K562 (cell line): ENCODE measurements around the gene ALDH5A1. TPM values are rescaled to one million over a fixed set of nuclear protein-coding genes. Genes with fewer than 3 reads are reported as not detected.

ENCODE experiments used
- CBFA2T2 ChIP-seq: fragments of 450-650 bp; conservative IDR thresholded peaks from 2 replicates; pipeline ENCODE4 v1.6.1; 2017; ENCODE audit warnings: mild to moderate bottlenecking
- CHCHD3 ChIP-seq: fragments of 250-450 bp; sonication (Bioruptor Pico); IDR thresholded peaks from 2 replicates; pipeline ENCODE4 v2.1.2; 2022; ENCODE audit warnings: mild to moderate bottlenecking
- DPF2 ChIP-seq: fragments of 450-650 bp; IDR thresholded peaks from 2 replicates; pipeline ENCODE4 v1.6.1; 2016
- E2F5 ChIP-seq: sonication (generic); formaldehyde crosslinking; IDR thresholded peaks from 2 replicates; pipeline ENCODE4 v1.8.0; 2022; ENCODE audit warnings: mild to moderate bottlenecking, missing genetic modification reagents
- E2F8 ChIP-seq: fragments of 450-650 bp; IDR thresholded peaks from 2 replicates; pipeline ENCODE4 v1.7.1; 2018; ENCODE audit warnings: mild to moderate bottlenecking, low read depth; ENCODE audit not compliant: partially characterized antibody
- HOMEZ ChIP-seq: fragments of 250-450 bp; sonication (Bioruptor Pico); IDR thresholded peaks from 2 replicates; pipeline ENCODE4 v1.4.0; 2020; ENCODE audit warnings: mild to moderate bottlenecking, moderate library complexity
- HOXB6 ChIP-seq: fragments of 250-450 bp; sonication (Bioruptor Pico); IDR thresholded peaks from 2 replicates; pipeline ENCODE4 v1.5.1; 2022; ENCODE audit warnings: mild to moderate bottlenecking, borderline replicate concordance
- MAFK ChIP-seq: IDR thresholded peaks from 2 replicates; pipeline ENCODE4 v1.6.1; 2011; ENCODE audit warnings: low read length, improper control_type of control experiment
- NR0B1 ChIP-seq: fragments of 450-650 bp; IDR thresholded peaks from one replicate; pipeline ENCODE4 v1.6.1; 2018; ENCODE audit warnings: mild to moderate bottlenecking, moderate library complexity; ENCODE audit not compliant: partially characterized antibody
- SMAD1 ChIP-seq: fragments of 150-350 bp; IDR thresholded peaks from 2 replicates; pipeline ENCODE4 v1.6.1; 2014; ENCODE audit warnings: low read length, low read depth; ENCODE audit not compliant: partially characterized antibody
- THAP7 ChIP-seq: fragments of 250-450 bp; sonication (Bioruptor Pico); IDR thresholded peaks from 2 replicates; pipeline ENCODE4 v1.5.0; 2021
- USF2 ChIP-seq: sonication (generic); formaldehyde crosslinking; IDR thresholded peaks from 2 replicates; pipeline ENCODE4 v1.5.0; 2020; ENCODE audit warnings: missing genetic modification reagents
- ZMIZ1 ChIP-seq, 2 experiments: fragments of 150-350 bp in 1 of 2; IDR thresholded peaks; 2 replicates each; pipeline ENCODE4 v1.6.1; 2012 to 2016; ENCODE audit warnings: low read depth in 2 of 2, low read length in 2 of 2, mild to moderate bottlenecking in 1 of 2, moderate library complexity in 1 of 2
- polyA plus RNA-seq, 8 experiments: library from polyadenylated mRNA; depleted of rRNA in 4 of 8; stranded (reverse) in 5 of 8; unstranded in 3 of 8; fragments of >200 nt; fragmentation: Nextera tagmentation in 2 of 8; fragmentation: Illumina TruSeq in 1 of 8; extraction: Ambion mirVana in 2 of 8; extraction: Trizol in 1 of 8; gene quantifications; 2 replicates each; pipeline versions ENCODE4 v1.2.1 to v1.2.3, GENCODE V29; 2011 to 2014; ENCODE audit warnings: inconsistent platforms in 1 of 8, missing spikeins in 1 of 8
- total RNA-seq, 7 experiments: library from RNA; depleted of rRNA in 6 of 7; stranded (reverse); fragments of >200 nt in 6 of 7; fragmentation: Illumina TruSeq in 2 of 7; extraction: Trizol in 2 of 7; gene quantifications; 2 replicates each; pipeline versions ENCODE4 v1.2.1 to v1.2.3, GENCODE V29; 2011 to 2021; ENCODE audit warnings: low replicate concordance in 1 of 7

Gene ALDH5A1
- total and polyA plus RNA-seq, 9 of the 15 experiments (the other 6 are each of a cell fraction or from before 2014, with no cell fraction given), result 2.2 to 19.7 (median 9.5) TPM

- TF ChIP-seq E2F5 (CRISPR knock-in tag) (no peak), SMAD1 (no peak), NR0B1 (no peak), MAFK (peak; percentile 60; the same call in 1 of the 2 replicates), CBFA2T2 (peak; percentile 64), USF2 (peak; percentile 84), THAP7 (CRISPR knock-in tag) (no peak), CHCHD3 (no peak), DPF2 (peak; percentile 37; the same call in 1 of the 2 replicates), ZMIZ1 (IDR thresholded peaks at IDR 0.05; ENCODE audit: low read depth in 2 of 2, low read length in 2 of 2) (no peak), HOXB6 (no peak), E2F8 (peak; percentile 83), HOMEZ (CRISPR knock-in tag) (0 out of 2 replicates have a peak, but pooled peaks have one; percentile 69)
These were observed 27.7 kb downstream of the ALDH5A1 start (continued) for GRCh38 chr6:24522228-24523176.
